Progenitor cell of endocrine pancreas (in vitro differentiated cells): ENCODE results near the gene MICAL1. TPM values are rescaled to one million over a fixed set of nuclear protein-coding genes. Genes with fewer than 3 reads are reported as not detected.
A peak's percentile ranks its signal among the peaks of the same experiment; 100 is the strongest.

Experiments used
- DNase-seq: peaks from one replicate; pipeline ENCODE4 v3.0.0; 2021; ENCODE audit warnings: low spot score; ENCODE audit not compliant: unreplicated experiment
- H3K27ac Mint-ChIP-seq: 2 replicates; pipeline ENCODE4 v1.8.0; 2021; ENCODE audit warnings: mild to moderate bottlenecking, moderate library complexity, mixed read lengths
- H3K27me3 Mint-ChIP-seq: 2 replicates; pipeline ENCODE4 v1.8.0; 2021; ENCODE audit warnings: mixed read lengths
- H3K36me3 Mint-ChIP-seq: 2 replicates; pipeline ENCODE4 v1.8.0; 2022; ENCODE audit warnings: mixed read lengths; ENCODE audit not compliant: insufficient read depth
- H3K4me1 Mint-ChIP-seq: 2 replicates; pipeline ENCODE4 v1.8.0; 2021; ENCODE audit warnings: low read depth, mixed read lengths
- H3K4me3 Mint-ChIP-seq: 2 replicates; pipeline ENCODE4 v1.8.0; 2021; ENCODE audit warnings: low read depth, mild to moderate bottlenecking, moderate library complexity, mixed read lengths
- H3K9me3 Mint-ChIP-seq: 2 replicates; pipeline ENCODE4 v1.8.0; 2021; ENCODE audit warnings: low read depth, mixed read lengths
- long read RNA-seq: library from polyadenylated mRNA; unstranded; transcript quantifications from one replicate; pipeline ENCODE4 v2.0.0, GENCODE V29; 2020
- total RNA-seq: library from RNA; stranded (reverse); gene quantifications from 2 replicates; pipeline ENCODE4 v1.2.1, GENCODE V29; 2021
- TF ChIP-seq, protein P1 (sequence below): fragments of 200-600 bp; sonication (generic); IDR thresholded peaks from one replicate; pipeline ENCODE4 v1.5.0; 2021; ENCODE audit warnings: antibody characterized with exemption, mild to moderate bottlenecking; ENCODE audit not compliant: unreplicated experiment

MICAL1 gene
- total RNA-seq: 101 and 102 TPM in 2 replicates
- long read RNA-seq, transcript MICAL1-202 (25 exons, 3,645 nt): major isoform, 10 of 46 reads
- long read RNA-seq, partial matches to known transcripts: 18 of 46 reads
- long read RNA-seq, other reads (novel, unspliced or antisense): 18 of 46 reads

GRCh38 chr6:109455437-109456110, at the start of gene MICAL1:
Gene MICAL1 (minus strand): TSS chr6:109455772. CDS start chr6:109454196, 1,576 bp downstream.
- peak; percentile 68 for DNase-seq
- peaks cover 5% of the 10 kb centered on the region for H3K27me3 Mint-ChIP-seq
- peak within 1 kb of the TSS; percentile 95 for H3K4me3 Mint-ChIP-seq
- peaks cover 7% of the 10 kb centered on the region for H3K36me3 Mint-ChIP-seq
- no peaks in the 10 kb centered on the region for H3K9me3 Mint-ChIP-seq
- H3K27ac Mint-ChIP-seq: peak within 1 kb of the TSS; percentile 88
- TF ChIP-seq, protein P1, sequence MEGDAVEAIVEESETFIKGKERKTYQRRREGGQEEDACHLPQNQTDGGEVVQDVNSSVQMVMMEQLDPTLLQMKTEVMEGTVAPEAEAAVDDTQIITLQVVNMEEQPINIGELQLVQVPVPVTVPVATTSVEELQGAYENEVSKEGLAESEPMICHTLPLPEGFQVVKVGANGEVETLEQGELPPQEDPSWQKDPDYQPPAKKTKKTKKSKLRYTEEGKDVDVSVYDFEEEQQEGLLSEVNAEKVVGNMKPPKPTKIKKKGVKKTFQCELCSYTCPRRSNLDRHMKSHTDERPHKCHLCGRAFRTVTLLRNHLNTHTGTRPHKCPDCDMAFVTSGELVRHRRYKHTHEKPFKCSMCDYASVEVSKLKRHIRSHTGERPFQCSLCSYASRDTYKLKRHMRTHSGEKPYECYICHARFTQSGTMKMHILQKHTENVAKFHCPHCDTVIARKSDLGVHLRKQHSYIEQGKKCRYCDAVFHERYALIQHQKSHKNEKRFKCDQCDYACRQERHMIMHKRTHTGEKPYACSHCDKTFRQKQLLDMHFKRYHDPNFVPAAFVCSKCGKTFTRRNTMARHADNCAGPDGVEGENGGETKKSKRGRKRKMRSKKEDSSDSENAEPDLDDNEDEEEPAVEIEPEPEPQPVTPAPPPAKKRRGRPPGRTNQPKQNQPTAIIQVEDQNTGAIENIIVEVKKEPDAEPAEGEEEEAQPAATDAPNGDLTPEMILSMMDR: peak; percentile 43
- peaks cover 18% of the 10 kb centered on the region for H3K4me1 Mint-ChIP-seq

- TF ChIP-seq, protein P1: no peak
- H3K36me3 Mint-ChIP-seq: no peaks in the 10 kb centered on the region
- no peak overlapping the region for H3K4me3 Mint-ChIP-seq
- H3K9me3 Mint-ChIP-seq: no peaks in the 10 kb centered on the region
- no peaks in the 10 kb centered on the region for H3K27me3 Mint-ChIP-seq
- peaks cover 9% of the 10 kb centered on the region for H3K4me1 Mint-ChIP-seq
- DNase-seq: no peak
- H3K27ac Mint-ChIP-seq: peak overlapping the region; percentile 8
Observed at GRCh38 chr6:109503327-109504224, 48.0 kb upstream of the MICAL1 start.

GRCh38 chr6:109498936-109499335, 43.4 kb upstream of the MICAL1 start:
- Mint-ChIP-seq H3K27me3 (peaks cover 3% of the 10 kb centered on the region), H3K27ac (no peak overlapping the region), H3K9me3 (no peaks in the 10 kb centered on the region), H3K4me3 (no peak overlapping the region), H3K36me3 (no peaks in the 10 kb centered on the region), H3K4me1 (peaks cover 4% of the 10 kb centered on the region)
- TF ChIP-seq, protein P1: no peak
- DNase-seq: no peak

DNA sequence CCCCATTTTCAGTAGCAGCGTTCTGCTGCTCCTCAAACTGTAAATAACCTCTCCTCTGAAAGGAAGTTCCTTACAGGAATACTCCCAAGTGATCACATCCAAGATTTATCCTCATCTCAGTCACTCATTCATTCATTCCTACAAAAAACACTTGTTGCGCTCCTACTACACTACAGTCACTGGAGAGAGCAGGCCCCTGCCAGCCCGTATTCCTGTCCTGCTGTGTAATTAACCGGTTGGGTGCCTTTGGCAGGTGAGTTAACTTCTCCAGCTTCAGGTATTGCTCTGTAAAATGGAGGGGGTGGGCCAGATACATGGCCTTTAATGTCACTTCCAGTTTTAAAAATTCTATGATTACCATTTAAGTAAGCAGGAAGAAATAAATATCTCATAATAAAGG, 42.5 kb upstream of the MICAL1 start:
- H3K27ac Mint-ChIP-seq: no peak overlapping the region
- no peaks in the 10 kb centered on the region for H3K9me3 Mint-ChIP-seq
- TF ChIP-seq, protein P1: no peak

More for the DNA sequence above, 42.5 kb upstream of the MICAL1 start:
- Mint-ChIP-seq H3K36me3 (no peaks in the 10 kb centered on the region), H3K4me1 (peaks cover 2% of the 10 kb centered on the region), H3K27me3 (peaks cover 3% of the 10 kb centered on the region), H3K4me3 (no peak overlapping the region)
- no peak for DNase-seq
